ENCODE data around the gene CCDC51. TPM values are rescaled to one million over a fixed set of nuclear protein-coding genes. Genes with fewer than 3 reads are reported as not detected.

Gene CCDC51
- total RNA-seq, 8 experiments from 2014 or later: 14.9 to 90.4 (median 20.4) TPM

GRCh38 chr3:48395714-48396113 is 44.2 kb downstream of the CCDC51 start:
- Histone ChIP-seq H3K4me3 (no peak overlapping the region), H3K4me1 (replicated peaks in 1 of 2) (no peaks in the 10 kb centered on the region), H3K27ac (no peak overlapping the region)
- in situ Hi-C loops (cut with MboI; ENCODE audit: low pct_unique_long_range_greater_than_20kb in 2 of 9, low sequenced_read_pairs in 9 of 9, unreplicated experiment in 9 of 9): no loop called here
- WGBS, 10 experiments: 20 to 83% (median 59%) methylated on average over 1 to 2 of the region's 3 CpGs; no CpG with 5 or more reads in 3 of the 10 experiments
- ATAC-seq (replicated peaks in 6 of 8): no peak

GRCh38 chr3:48394391-48394790 is 45.5 kb downstream of the CCDC51 start:
- Histone ChIP-seq H3K4me1 (replicated peaks in 1 of 2) (no peaks in the 10 kb centered on the region), H3K27ac (no peak overlapping the region), H3K4me3 (no peak overlapping the region)
- WGBS, 10 experiments: 67 to 100% (median 96%) methylated on average over 1 to 2 of the region's 2 CpGs
- no peak for ATAC-seq (replicated peaks in 6 of 8)
- in situ Hi-C loops (cut with MboI; ENCODE audit: low pct_unique_long_range_greater_than_20kb in 2 of 9, low sequenced_read_pairs in 9 of 9, unreplicated experiment in 9 of 9): no loop called here

- no peak for ATAC-seq (replicated peaks in 6 of 8)
- WGBS, 10 experiments: 7 to 95% (median 60%) methylated on average over 1 to 2 of the region's 2 CpGs; no CpG with 5 or more reads in 3 of the 10 experiments
These were observed 51.0 kb downstream of the CCDC51 start for GRCh38 chr3:48388966-48389365.

GRCh38 chr3:48387634-48388033 is 52.3 kb downstream of the CCDC51 start:
- no peaks in the 10 kb centered on the region for H3K4me1 ChIP-seq (replicated peaks in 1 of 2)
- in situ Hi-C loops (cut with MboI; ENCODE audit: low pct_unique_long_range_greater_than_20kb in 2 of 9, low sequenced_read_pairs in 9 of 9, unreplicated experiment in 9 of 9): no loop called here
- H3K27ac ChIP-seq: no peak overlapping the region
- no peak overlapping the region for H3K4me3 ChIP-seq
- no peak for ATAC-seq (replicated peaks in 6 of 8)

More at GRCh38 chr3:48388966-48389365, 51.0 kb downstream of the CCDC51 start:
- Histone ChIP-seq H3K4me3 (no peak overlapping the region), H3K27ac (no peak overlapping the region), H3K4me1 (replicated peaks in 1 of 2) (no peaks in the 10 kb centered on the region)
- in situ Hi-C loops (cut with MboI; ENCODE audit: low pct_unique_long_range_greater_than_20kb in 2 of 9, low sequenced_read_pairs in 9 of 9, unreplicated experiment in 9 of 9): no loop called here

Other genes starting within 250 kb of the CCDC51 start
- gene CAMP, start 216.6 kb downstream of the CCDC51 start, total RNA-seq: 100 to 1,000 TPM in 1 of 8 experiments, 1 to 10 TPM in 1, under 1 TPM in 1, not detected in 5; 0.70 to 488 (median 6.5) TPM
- 10 to 100 TPM; 12.7 to 35.7 (median 18.0) TPM for gene ZNF589, start 199.0 kb downstream of the CCDC51 start, total RNA-seq
- gene NME6, start 138.8 kb downstream of the CCDC51 start, total RNA-seq: 10 to 100 TPM; 17.1 to 28.5 (median 21.5) TPM
- gene SPINK8, start 106.5 kb downstream of the CCDC51 start, total RNA-seq: not detected
- gene FBXW12, start 67.9 kb downstream of the CCDC51 start, total RNA-seq: under 1 TPM in 7 of 8 experiments, not detected in 1; 0.15 to 0.96 (median 0.38) TPM
- 10 to 100 TPM; 20.1 to 54.4 (median 34.7) TPM for gene PLXNB1, start 10.0 kb downstream of the CCDC51 start, total RNA-seq
- gene TMA7, start 138 bp upstream of the CCDC51 start, total RNA-seq: 100 to 1,000 TPM; 375 to 754 (median 499) TPM
- 10 to 100 TPM in 2 of 8 experiments, 1 to 10 TPM in 6; 3.9 to 11.7 (median 5.7) TPM for gene ATRIP, start 6.6 kb upstream of the CCDC51 start, total RNA-seq
- 100 to 1,000 TPM in 2 of 8 experiments, 10 to 100 TPM in 6; 70.4 to 252 (median 93.4) TPM for gene SHISA5, start 64.1 kb upstream of the CCDC51 start, total RNA-seq
- 10 to 100 TPM in 5 of 8 experiments, 1 to 10 TPM in 3; 3.1 to 36.0 (median 10.4) TPM for gene PFKFB4, start 116.7 kb upstream of the CCDC51 start, total RNA-seq
- under 1 TPM; 0.11 to 0.66 (median 0.41) TPM for gene UCN2, start 123.7 kb upstream of the CCDC51 start, total RNA-seq
- gene COL7A1, start 155.2 kb upstream of the CCDC51 start, total RNA-seq: 10 to 100 TPM in 5 of 8 experiments, 1 to 10 TPM in 3; 7.0 to 27.9 (median 13.0) TPM
- 100 to 1,000 TPM; 184 to 306 (median 226) TPM for gene UQCRC1, start 169.5 kb upstream of the CCDC51 start, total RNA-seq
- not detected for gene TMEM89, start 181.7 kb upstream of the CCDC51 start, total RNA-seq
- gene SLC26A6, start 195.3 kb upstream of the CCDC51 start, total RNA-seq: 10 to 100 TPM in 4 of 8 experiments, 1 to 10 TPM in 4; 7.1 to 27.0 (median 10.1) TPM
- 10 to 100 TPM in 5 of 8 experiments, 1 to 10 TPM in 2, under 1 TPM in 1; 0.97 to 53.4 (median 23.0) TPM for gene CELSR3, start 222.8 kb upstream of the CCDC51 start, total RNA-seq
- 10 to 100 TPM in 7 of 8 experiments, 1 to 10 TPM in 1; 9.8 to 22.4 (median 13.6) TPM for gene NCKIPSD, start 245.8 kb upstream of the CCDC51 start, total RNA-seq